ENCODE data around the gene SGF29. TPM values are rescaled to one million over a fixed set of nuclear protein-coding genes. Genes with fewer than 3 reads are reported as not detected.

Gene SGF29
- total RNA-seq (10 to 100 TPM; 67.5 to 70.0 TPM), polyA plus RNA-seq (10 to 100 TPM; 53.8 to 86.9 TPM)

DNA sequence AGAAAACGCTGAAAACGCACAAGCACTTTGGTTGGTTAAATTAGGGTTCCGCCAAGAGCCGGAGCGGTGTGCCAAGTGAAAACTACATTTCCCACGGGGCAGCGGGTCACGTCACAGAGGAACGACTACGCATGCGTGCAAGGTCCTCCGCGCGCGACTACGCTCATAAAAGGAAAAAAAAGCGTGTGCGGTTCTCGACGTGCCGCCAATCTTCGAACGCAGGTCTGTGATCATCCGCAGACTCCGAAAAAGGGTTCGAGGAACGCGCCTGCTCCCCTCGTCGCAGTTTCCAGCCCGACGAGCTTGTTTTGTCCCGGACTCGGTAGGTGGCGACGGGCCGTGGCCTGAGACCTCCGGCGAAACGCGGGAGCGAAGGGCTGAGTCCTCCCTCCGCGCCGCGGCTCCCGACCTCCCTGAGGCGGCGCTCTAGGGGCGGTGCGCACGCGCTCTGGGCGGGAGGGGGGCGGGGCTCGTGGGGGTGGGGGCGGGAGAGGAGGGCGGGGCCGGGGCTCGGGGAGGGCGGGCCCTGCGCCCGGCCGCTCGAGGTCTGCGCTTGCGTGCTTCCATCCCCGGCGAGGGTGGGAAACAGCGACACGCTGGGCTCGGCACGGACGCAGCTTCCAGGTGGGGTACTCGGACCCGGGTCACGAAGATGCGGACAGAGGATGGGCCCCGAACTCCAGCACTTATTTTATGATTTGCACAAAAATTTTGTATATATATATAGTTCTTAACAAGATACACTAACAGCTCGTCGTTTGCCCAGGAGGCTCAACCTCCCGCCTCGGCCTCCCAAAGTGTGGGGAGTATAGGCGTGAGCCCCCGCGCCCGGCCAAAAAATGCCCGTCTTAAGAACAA, at the start of gene SGF29:
TSS of gene SGF29 (plus strand) at position 145 of the 858 bp plus-strand sequence. CDS start 27,150 bp downstream, outside the sequence.
- Mint-ChIP-seq H3K27me3 (no peaks in the 10 kb centered on the region), H3K4me3 (peak within 1 kb of the TSS; percentile 79 to 96 (median 92)), H3K36me3 (peaks cover 15 to 29% of the 10 kb centered on the region in 2 donors), H3K9me3 (no peaks in the 10 kb centered on the region), H3K27ac (peak within 1 kb of the TSS; percentile 95 to 99 (median 98)), H3K4me1 (peaks cover 21 to 46% (median 33%) of the 10 kb centered on the region in 4 donors)
- no peaks in the 10 kb centered on the region for H3K9me3 ChIP-seq (ENCODE audit: control insufficient read depth in 1 of 2, low read length in 2 of 2)
- H3K27ac ChIP-seq (ENCODE audit: low read depth, low read length) = peak within 1 kb of the TSS; percentile 95
- H3K4me1 ChIP-seq (ENCODE audit: insufficient read depth, low read length) = peaks cover 35% of the 10 kb centered on the region
- POLR2A ChIA-PET (ENCODE audit: partially characterized antibody) = interaction anchor here (0.6 to 4.2 kb wide), 9 partner anchors 14 to 79 kb away, joined by 3 to 59 read pairs (median 3); partner anchors contain the start of genes APOBR, CLN3 and NUPR1
- peaks cover 20% of the 10 kb centered on the region for H3K36me3 ChIP-seq (ENCODE audit: insufficient read depth, low read length)
- CTCF ChIA-PET (ENCODE audit: partially characterized antibody) = interaction anchor here (0.6 to 1.4 kb wide), 6 partner anchors 12 to 365 kb away, joined by 3 to 8 read pairs (median 3); partner anchors contain the start of gene APOBR
- peak within 1 kb of the TSS; percentile 50 to 90 for H3K4me3 ChIP-seq (ENCODE audit: low read length in 2 of 2)
- no peaks in the 10 kb centered on the region for H3K27me3 ChIP-seq (ENCODE audit: insufficient read depth, low read length)
- intact Hi-C loops (cut with micrococcal nuclease) = no loop called here
- DNase-seq = peak; percentile 94 to 96 (median 96)

DNA sequence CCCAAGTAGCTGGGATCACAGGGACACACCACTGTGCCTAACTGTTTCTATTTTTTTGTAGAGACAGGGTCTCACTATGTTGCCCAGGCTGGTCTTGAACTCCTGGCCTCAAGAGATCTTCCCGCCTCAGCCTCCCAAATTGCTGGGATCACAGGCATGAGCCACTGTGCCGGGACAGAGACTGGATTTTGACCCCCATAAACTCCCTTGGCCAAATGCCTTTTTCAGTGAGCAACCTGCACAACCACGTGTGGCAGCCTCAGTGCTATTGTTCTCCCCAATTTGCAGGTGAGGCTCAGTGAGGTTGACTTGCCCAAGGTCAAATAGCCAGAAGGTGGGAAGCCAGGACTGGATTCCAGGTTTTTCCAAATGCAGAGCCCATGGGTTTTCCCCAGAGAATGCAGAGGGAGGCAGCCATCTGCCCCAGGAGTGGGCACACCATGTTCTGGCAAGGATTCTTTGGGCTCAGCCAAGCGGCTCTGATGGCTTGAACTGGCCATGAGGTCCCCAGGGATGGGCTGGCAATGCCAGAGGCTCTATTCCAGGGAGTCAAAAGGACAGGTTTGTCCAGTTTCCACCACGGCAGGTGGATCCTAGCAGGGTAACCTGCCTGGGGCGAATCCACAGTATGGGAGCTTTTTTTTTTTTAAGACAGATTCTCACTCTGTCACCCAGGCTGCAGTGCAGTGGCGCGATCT, 48.9 kb upstream of the SGF29 start:
- peaks cover 0 to 2% (median 0%) of the 10 kb centered on the region in 8 donors for H3K9me3 Mint-ChIP-seq

DNA sequence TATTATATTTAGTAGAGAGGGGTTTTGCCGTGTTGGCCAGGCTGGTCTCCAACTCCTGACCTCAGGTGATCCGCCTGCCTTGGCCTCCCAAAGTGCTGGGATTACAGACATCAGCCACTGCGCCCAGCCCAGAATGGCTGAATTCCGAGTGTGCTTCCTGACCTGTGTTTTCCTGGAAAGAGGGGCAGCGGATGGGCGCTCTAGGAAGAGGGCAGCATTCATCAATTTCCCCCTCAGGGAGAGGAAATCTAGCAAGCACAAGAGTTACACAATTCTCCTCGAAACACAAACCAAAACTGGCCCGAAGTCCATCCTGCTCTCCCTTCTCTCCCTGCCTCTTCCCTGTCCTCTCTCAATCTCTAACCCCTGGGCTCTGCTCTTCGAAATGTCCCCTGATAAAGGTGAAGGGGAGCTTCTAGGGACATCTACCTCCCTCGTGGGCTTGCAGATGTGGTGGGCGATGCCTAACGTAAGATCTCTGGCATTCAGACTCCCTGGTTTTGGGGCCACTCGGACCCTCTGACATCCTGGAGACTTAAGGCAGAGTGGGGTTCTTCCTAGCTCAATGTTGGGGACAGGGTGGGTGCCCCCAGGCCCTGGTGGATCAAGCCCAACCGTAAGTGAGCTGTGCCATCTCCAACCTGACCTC, 48.1 kb upstream of the SGF29 start:
- ChIA-PET POLR2A (ENCODE audit: partially characterized antibody) (interaction anchor here (0.8 kb wide), 1 partner anchor 29 kb away, joined by 4 read pairs; no protein-coding TSS in a partner anchor), CTCF (ENCODE audit: partially characterized antibody) (no interaction called here)
- no peaks in the 10 kb centered on the region for H3K36me3 ChIP-seq (ENCODE audit: insufficient read depth, low read length)
- H3K4me3 ChIP-seq (ENCODE audit: low read length in 2 of 2) = no peak overlapping the region
- no peaks in the 10 kb centered on the region for H3K9me3 ChIP-seq (ENCODE audit: control insufficient read depth in 1 of 2, low read length in 2 of 2)
- H3K4me1 Mint-ChIP-seq = peaks cover 7 to 17% (median 11%) of the 10 kb centered on the region in 4 donors
- H3K27ac ChIP-seq (ENCODE audit: low read depth, low read length) = no peak overlapping the region
- H3K9me3 Mint-ChIP-seq = peaks cover 0 to 2% (median 0%) of the 10 kb centered on the region in 8 donors
- no peaks in the 10 kb centered on the region for H3K27me3 ChIP-seq (ENCODE audit: insufficient read depth, low read length)
- no peak for DNase-seq
- peaks cover 15% of the 10 kb centered on the region for H3K4me1 ChIP-seq (ENCODE audit: insufficient read depth, low read length)
- no peaks in the 10 kb centered on the region for H3K27me3 Mint-ChIP-seq
- no peaks in the 10 kb centered on the region for H3K36me3 Mint-ChIP-seq
- peak overlapping the region in 3 of 7 donors; percentile 22 to 80 (median 25) for H3K27ac Mint-ChIP-seq
- no peak overlapping the region for H3K4me3 Mint-ChIP-seq
- intact Hi-C loops (cut with micrococcal nuclease) = no loop called here

More for the DNA sequence above, 48.9 kb upstream of the SGF29 start:
- H3K4me3 Mint-ChIP-seq = no peak overlapping the region
- H3K4me1 Mint-ChIP-seq = peaks cover 8 to 20% (median 11%) of the 10 kb centered on the region in 4 donors
- H3K27ac Mint-ChIP-seq = no peak overlapping the region
- no peak overlapping the region for H3K27ac ChIP-seq (ENCODE audit: low read depth, low read length)
- ChIA-PET CTCF (ENCODE audit: partially characterized antibody) (no interaction called here), POLR2A (ENCODE audit: partially characterized antibody) (interaction anchor here (2.6 kb wide), 1 partner anchor 11 kb away, joined by 17 read pairs; the partner anchor contains the start of gene APOBR)
- peaks cover 0 to 3% of the 10 kb centered on the region in 2 donors for H3K36me3 Mint-ChIP-seq
- intact Hi-C loops (cut with micrococcal nuclease) = no loop called here
- DNase-seq = no peak
- no peaks in the 10 kb centered on the region for H3K27me3 Mint-ChIP-seq
- peaks cover 15% of the 10 kb centered on the region for H3K4me1 ChIP-seq (ENCODE audit: insufficient read depth, low read length)
- H3K27me3 ChIP-seq (ENCODE audit: insufficient read depth, low read length) = no peaks in the 10 kb centered on the region
- H3K36me3 ChIP-seq (ENCODE audit: insufficient read depth, low read length) = no peaks in the 10 kb centered on the region
- no peak overlapping the region for H3K4me3 ChIP-seq (ENCODE audit: low read length in 2 of 2)
- H3K9me3 ChIP-seq (ENCODE audit: control insufficient read depth in 1 of 2, low read length in 2 of 2) = no peaks in the 10 kb centered on the region

- Mint-ChIP-seq H3K27me3 (no peaks in the 10 kb centered on the region), H3K27ac (no peak overlapping the region), H3K4me1 (peaks cover 7 to 21% (median 13%) of the 10 kb centered on the region in 4 donors), H3K36me3 (no peaks in the 10 kb centered on the region), H3K9me3 (peaks cover 0 to 2% (median 0%) of the 10 kb centered on the region in 8 donors), H3K4me3 (no peak overlapping the region)
- intact Hi-C loops (cut with micrococcal nuclease) = no loop called here
- ChIA-PET POLR2A (ENCODE audit: partially characterized antibody) (interaction anchor here (0.6 to 1.1 kb wide), 2 partner anchors 17 to 1652 kb away, joined by 3 to 4 read pairs; partner anchors contain the start of gene APOBR), CTCF (ENCODE audit: partially characterized antibody) (no interaction called here)
- H3K27ac ChIP-seq (ENCODE audit: low read depth, low read length) = no peak overlapping the region
- no peaks in the 10 kb centered on the region for H3K27me3 ChIP-seq (ENCODE audit: insufficient read depth, low read length)
- peaks cover 18% of the 10 kb centered on the region for H3K4me1 ChIP-seq (ENCODE audit: insufficient read depth, low read length)
- H3K4me3 ChIP-seq (ENCODE audit: low read length in 2 of 2) = no peak overlapping the region
- no peaks in the 10 kb centered on the region for H3K36me3 ChIP-seq (ENCODE audit: insufficient read depth, low read length)
- no peak for DNase-seq
- H3K9me3 ChIP-seq (ENCODE audit: control insufficient read depth in 1 of 2, low read length in 2 of 2) = no peaks in the 10 kb centered on the region
Observed at GRCh38 chr16:28511031-28511430, 42.7 kb upstream of the SGF29 start.

DNA sequence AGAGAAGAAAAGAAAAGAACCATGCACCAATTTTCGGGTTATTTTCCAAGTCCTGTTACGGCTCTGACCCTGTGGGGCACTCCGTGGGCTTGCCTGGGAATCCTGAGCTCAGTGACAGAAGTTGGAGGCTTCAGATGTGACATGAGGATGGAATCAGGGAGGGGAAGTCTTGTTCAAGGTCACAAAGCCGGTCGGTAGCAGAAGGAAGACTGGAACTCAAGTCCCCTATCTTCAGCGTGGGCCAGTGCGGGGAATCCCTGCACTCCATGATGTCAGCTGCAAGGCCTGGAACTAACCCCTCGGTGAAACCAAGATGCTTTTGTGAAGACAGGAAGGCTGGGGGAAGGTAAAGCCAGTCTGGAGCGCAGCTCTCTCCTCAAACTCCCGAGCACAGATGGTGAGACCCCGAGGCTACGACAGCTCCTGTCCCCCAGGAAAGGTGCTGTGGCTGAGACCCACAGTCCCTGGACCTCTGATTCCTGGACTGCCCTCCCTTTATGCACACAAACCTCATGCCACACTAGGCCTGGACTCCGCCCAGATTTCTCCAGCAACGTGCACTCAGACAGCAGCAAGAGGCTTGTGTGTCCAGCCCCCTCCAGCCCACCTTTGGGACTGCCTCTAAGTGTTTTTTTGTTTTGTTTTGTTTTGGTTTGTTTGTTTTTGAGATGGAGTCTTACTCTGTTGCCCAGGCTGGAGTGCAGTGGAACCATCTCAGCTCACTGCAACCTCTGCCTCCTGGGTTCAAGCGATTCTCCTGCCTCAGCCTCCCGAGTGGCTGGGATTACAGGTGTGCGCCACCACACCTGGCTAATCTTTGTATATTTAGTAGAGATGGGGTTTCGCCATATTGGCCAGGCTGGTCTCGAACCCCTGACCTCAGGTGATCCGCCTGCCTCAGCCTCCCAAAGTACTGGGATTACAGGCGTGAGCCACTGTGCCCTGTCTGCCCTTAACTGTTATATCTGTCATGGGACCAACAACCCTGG, 41.6 kb upstream of the SGF29 start:
- Mint-ChIP-seq H3K27ac (no peak overlapping the region), H3K36me3 (no peaks in the 10 kb centered on the region), H3K9me3 (peaks cover 0 to 2% (median 0%) of the 10 kb centered on the region in 8 donors), H3K4me3 (no peak overlapping the region), H3K4me1 (peaks cover 4 to 19% (median 13%) of the 10 kb centered on the region in 4 donors), H3K27me3 (no peaks in the 10 kb centered on the region)
- no peaks in the 10 kb centered on the region for H3K9me3 ChIP-seq (ENCODE audit: control insufficient read depth in 1 of 2, low read length in 2 of 2)
- H3K4me3 ChIP-seq (ENCODE audit: low read length in 2 of 2) = no peak overlapping the region
- ChIA-PET CTCF (ENCODE audit: partially characterized antibody) (interaction anchor here (0.9 kb wide), 1 partner anchor 22 kb away, joined by 3 read pairs; no protein-coding TSS in a partner anchor), POLR2A (ENCODE audit: partially characterized antibody) (no interaction called here)
- peaks cover 17% of the 10 kb centered on the region for H3K4me1 ChIP-seq (ENCODE audit: insufficient read depth, low read length)
- no peaks in the 10 kb centered on the region for H3K36me3 ChIP-seq (ENCODE audit: insufficient read depth, low read length)
- H3K27me3 ChIP-seq (ENCODE audit: insufficient read depth, low read length) = no peaks in the 10 kb centered on the region
- no peak for DNase-seq
- intact Hi-C loops (cut with micrococcal nuclease) = no loop called here
- H3K27ac ChIP-seq (ENCODE audit: low read depth, low read length) = no peak overlapping the region
